Fibroblast of skin of right quadriceps (primary cell): ENCODE measurements around the gene SPCS3.

Source experiments
- DNase-seq: peaks from one replicate; pipeline ENCODE4 v3.0.0-alpha.2; 2013

The SPCS3 gene

GRCh38 chr4:176354884-176355283, 35.1 kb downstream of the SPCS3 start:
- no peak for DNase-seq

- no peak for DNase-seq
Observed at GRCh38 chr4:176357359-176358082, 37.8 kb downstream of the SPCS3 start.

- DNase-seq, result no peak
Observed at GRCh38 chr4:176358083-176358469, 38.3 kb downstream of the SPCS3 start.

GRCh38 chr4:176359590-176359989, 39.8 kb downstream of the SPCS3 start:
- peak; percentile 93 for DNase-seq

- DNase-seq, result peak; percentile 33
Observed at GRCh38 chr4:176360446-176360845, 40.7 kb downstream of the SPCS3 start.

GRCh38 chr4:176363072-176363471, 43.3 kb downstream of the SPCS3 start:
- no peak for DNase-seq

- no peak for DNase-seq
Observed at GRCh38 chr4:176367771-176368465, 48.2 kb downstream of the SPCS3 start.

- DNase-seq, result peak; percentile 25
Observed at GRCh38 chr4:176376032-176376614, 56.4 kb downstream of the SPCS3 start.

- DNase-seq, result no peak
Observed at GRCh38 chr4:176377780-176378179, 58.0 kb downstream of the SPCS3 start.

GRCh38 chr4:176380352-176381157, 60.8 kb downstream of the SPCS3 start:
- DNase-seq, result no peak
